ENCODE data around the gene ABHD17A.

ABHD17A gene

GRCh38 chr19:1845642-1846041, 39.7 kb downstream of the ABHD17A start:
- peaks cover 7% of the 10 kb centered on the region; the same call in 1 of the 2 replicates for H3K4me1 ChIP-seq (ENCODE audit: control insufficient read depth, insufficient read depth, low read length)
- no peaks in the 10 kb centered on the region for H3K27me3 ChIP-seq (ENCODE audit: control insufficient read depth, insufficient read depth, low read length)
- H3K9me3 ChIP-seq (ENCODE audit: control insufficient read depth, insufficient read depth, low read length): no peaks in the 10 kb centered on the region
- no peak overlapping the region for H3K27ac ChIP-seq (ENCODE audit: low read length)
- no CpG with 5 or more reads among the region's 11 CpGs for WGBS (ENCODE audit: insufficient coverage, insufficient read length)
- H3K36me3 ChIP-seq (ENCODE audit: control insufficient read depth, insufficient read depth, low read length): no peaks in the 10 kb centered on the region; the same call in 1 of the 2 replicates
- H3K4me3 ChIP-seq (ENCODE audit: low read length): no peak overlapping the region
- no peak for DNase-seq (ENCODE audit: low read depth, low spot score)

GRCh38 chr19:1845125-1845515, 40.2 kb downstream of the ABHD17A start:
- Histone ChIP-seq H3K36me3 (ENCODE audit: control insufficient read depth, insufficient read depth, low read length) (no peaks in the 10 kb centered on the region; the same call in 1 of the 2 replicates), H3K4me3 (ENCODE audit: low read length) (no peak overlapping the region), H3K27ac (ENCODE audit: low read length) (no peak overlapping the region), H3K4me1 (ENCODE audit: control insufficient read depth, insufficient read depth, low read length) (peaks cover 7% of the 10 kb centered on the region; the same call in 1 of the 2 replicates), H3K27me3 (ENCODE audit: control insufficient read depth, insufficient read depth, low read length) (no peaks in the 10 kb centered on the region), H3K9me3 (ENCODE audit: control insufficient read depth, insufficient read depth, low read length) (no peaks in the 10 kb centered on the region)
- WGBS (ENCODE audit: insufficient coverage, insufficient read length): no CpG with 5 or more reads among the region's 16 CpGs
- no peak for DNase-seq (ENCODE audit: low read depth, low spot score)

GRCh38 chr19:1844513-1845124, 40.7 kb downstream of the ABHD17A start:
- no peak overlapping the region for H3K27ac ChIP-seq (ENCODE audit: low read length)

GRCh38 chr19:1843646-1844394, 41.5 kb downstream of the ABHD17A start:
- no CpG with 5 or more reads among the region's 25 CpGs for WGBS (ENCODE audit: insufficient coverage, insufficient read length)
- no peaks in the 10 kb centered on the region for H3K9me3 ChIP-seq (ENCODE audit: control insufficient read depth, insufficient read depth, low read length)
- no peak overlapping the region for H3K4me3 ChIP-seq (ENCODE audit: low read length)
- no peak for DNase-seq (ENCODE audit: low read depth, low spot score)
- H3K27me3 ChIP-seq (ENCODE audit: control insufficient read depth, insufficient read depth, low read length): no peaks in the 10 kb centered on the region
- H3K36me3 ChIP-seq (ENCODE audit: control insufficient read depth, insufficient read depth, low read length): no peaks in the 10 kb centered on the region; the same call in 1 of the 2 replicates
- H3K4me1 ChIP-seq (ENCODE audit: control insufficient read depth, insufficient read depth, low read length): peaks cover 7% of the 10 kb centered on the region; the same call in 1 of the 2 replicates
- no peak overlapping the region for H3K27ac ChIP-seq (ENCODE audit: low read length)

More at GRCh38 chr19:1844513-1845124, 40.7 kb downstream of the ABHD17A start:
- no peaks in the 10 kb centered on the region for H3K9me3 ChIP-seq (ENCODE audit: control insufficient read depth, insufficient read depth, low read length)
- DNase-seq (ENCODE audit: low read depth, low spot score): no peak
- no peak overlapping the region for H3K4me3 ChIP-seq (ENCODE audit: low read length)
- H3K4me1 ChIP-seq (ENCODE audit: control insufficient read depth, insufficient read depth, low read length): peaks cover 7% of the 10 kb centered on the region; the same call in 1 of the 2 replicates
- no peaks in the 10 kb centered on the region; the same call in 1 of the 2 replicates for H3K36me3 ChIP-seq (ENCODE audit: control insufficient read depth, insufficient read depth, low read length)
- no CpG with 5 or more reads among the region's 19 CpGs for WGBS (ENCODE audit: insufficient coverage, insufficient read length)
- H3K27me3 ChIP-seq (ENCODE audit: control insufficient read depth, insufficient read depth, low read length): no peaks in the 10 kb centered on the region

- no peak for DNase-seq (ENCODE audit: low read depth, low spot score)
- H3K27me3 ChIP-seq (ENCODE audit: control insufficient read depth, insufficient read depth, low read length): no peaks in the 10 kb centered on the region
- no peak overlapping the region for H3K4me3 ChIP-seq (ENCODE audit: low read length)
- no peaks in the 10 kb centered on the region; the same call in 1 of the 2 replicates for H3K36me3 ChIP-seq (ENCODE audit: control insufficient read depth, insufficient read depth, low read length)
- H3K9me3 ChIP-seq (ENCODE audit: control insufficient read depth, insufficient read depth, low read length): no peaks in the 10 kb centered on the region
- H3K4me1 ChIP-seq (ENCODE audit: control insufficient read depth, insufficient read depth, low read length): peaks cover 7% of the 10 kb centered on the region; the same call in 1 of the 2 replicates
- H3K27ac ChIP-seq (ENCODE audit: low read length): no peak overlapping the region
- WGBS (ENCODE audit: insufficient coverage, insufficient read length): no CpG with 5 or more reads among the region's 22 CpGs
Observed at GRCh38 chr19:1843116-1843515, 42.2 kb downstream of the ABHD17A start.

GRCh38 chr19:1841209-1841924, 43.9 kb downstream of the ABHD17A start:
- Histone ChIP-seq H3K36me3 (ENCODE audit: control insufficient read depth, insufficient read depth, low read length) (no peaks in the 10 kb centered on the region; the same call in 1 of the 2 replicates), H3K27me3 (ENCODE audit: control insufficient read depth, insufficient read depth, low read length) (no peaks in the 10 kb centered on the region), H3K4me1 (ENCODE audit: control insufficient read depth, insufficient read depth, low read length) (peaks cover 1% of the 10 kb centered on the region; the same call in 1 of the 2 replicates), H3K9me3 (ENCODE audit: control insufficient read depth, insufficient read depth, low read length) (no peaks in the 10 kb centered on the region), H3K27ac (ENCODE audit: low read length) (no peak overlapping the region), H3K4me3 (ENCODE audit: low read length) (no peak overlapping the region)
- no peak for DNase-seq (ENCODE audit: low read depth, low spot score)
- WGBS (ENCODE audit: insufficient coverage, insufficient read length): no CpG with 5 or more reads among the region's 35 CpGs

- Histone ChIP-seq H3K27me3 (ENCODE audit: control insufficient read depth, insufficient read depth, low read length) (no peaks in the 10 kb centered on the region), H3K4me1 (ENCODE audit: control insufficient read depth, insufficient read depth, low read length) (peaks cover 1% of the 10 kb centered on the region; the same call in 1 of the 2 replicates), H3K27ac (ENCODE audit: low read length) (no peak overlapping the region), H3K9me3 (ENCODE audit: control insufficient read depth, insufficient read depth, low read length) (no peaks in the 10 kb centered on the region), H3K36me3 (ENCODE audit: control insufficient read depth, insufficient read depth, low read length) (no peaks in the 10 kb centered on the region; the same call in 1 of the 2 replicates), H3K4me3 (ENCODE audit: low read length) (no peak overlapping the region)
- DNase-seq (ENCODE audit: low read depth, low spot score): no peak
- no CpG with 5 or more reads among the region's 22 CpGs for WGBS (ENCODE audit: insufficient coverage, insufficient read length)
Observed at GRCh38 chr19:1840541-1841115, 44.7 kb downstream of the ABHD17A start.

- WGBS (ENCODE audit: insufficient coverage, insufficient read length): no CpG with 5 or more reads among the region's 25 CpGs
- H3K4me1 ChIP-seq (ENCODE audit: control insufficient read depth, insufficient read depth, low read length): peaks cover 1% of the 10 kb centered on the region; the same call in 1 of the 2 replicates
- no peaks in the 10 kb centered on the region; the same call in 1 of the 2 replicates for H3K36me3 ChIP-seq (ENCODE audit: control insufficient read depth, insufficient read depth, low read length)
- H3K9me3 ChIP-seq (ENCODE audit: control insufficient read depth, insufficient read depth, low read length): no peaks in the 10 kb centered on the region
- no peak for DNase-seq (ENCODE audit: low read depth, low spot score)
- H3K27ac ChIP-seq (ENCODE audit: low read length): no peak overlapping the region
- no peak overlapping the region for H3K4me3 ChIP-seq (ENCODE audit: low read length)
- H3K27me3 ChIP-seq (ENCODE audit: control insufficient read depth, insufficient read depth, low read length): no peaks in the 10 kb centered on the region
Observed at GRCh38 chr19:1839658-1840540, 45.4 kb downstream of the ABHD17A start.

GRCh38 chr19:1837625-1838105, 47.6 kb downstream of the ABHD17A start:
- Histone ChIP-seq H3K4me1 (ENCODE audit: control insufficient read depth, insufficient read depth, low read length) (peaks cover 1% of the 10 kb centered on the region; the same call in 1 of the 2 replicates), H3K27me3 (ENCODE audit: control insufficient read depth, insufficient read depth, low read length) (no peaks in the 10 kb centered on the region), H3K9me3 (ENCODE audit: control insufficient read depth, insufficient read depth, low read length) (no peaks in the 10 kb centered on the region), H3K4me3 (ENCODE audit: low read length) (no peak overlapping the region), H3K27ac (ENCODE audit: low read length) (no peak overlapping the region), H3K36me3 (ENCODE audit: control insufficient read depth, insufficient read depth, low read length) (no peaks in the 10 kb centered on the region; the same call in 1 of the 2 replicates)
- DNase-seq (ENCODE audit: low read depth, low spot score): no peak
- WGBS (ENCODE audit: insufficient coverage, insufficient read length): no CpG with 5 or more reads among the region's 23 CpGs

Measured in iPS DF 6.9 (cell line).